Activated T-cell treated with anti-CD3 and anti-CD28 coated beads, Interleukin-2, amount 50 U/mL, for 72 hours (primary cell): ENCODE data around the gene GTF2E1. TPM values are rescaled to one million over a fixed set of nuclear protein-coding genes. Genes with fewer than 3 reads are reported as not detected.
"Not testable (repeated sequence)": the region's sequence is repeated elsewhere in the genome, so short reads cannot be mapped to it uniquely, and the experiment has no call there.

Experiments
- ATAC-seq, 2 donors: fragments of 150-1000 bp; cut with Tn5 transposase; replicated peaks in 1 of 2; 2 replicates each; pipeline ENCODE4 v1.10.0; 2021; ENCODE audit warnings: moderate library complexity in 2 of 2, mild to moderate bottlenecking in 1 of 2
- DNase-seq, 2 donors: peaks; one replicate each; pipeline ENCODE4 v3.0.0; 2021 to 2022; ENCODE audit warnings: mixed read lengths in 1 of 2
- H3K27ac Mint-ChIP-seq: one replicate; pipeline ENCODE4 v1.8.0; 2022; ENCODE audit warnings: mild to moderate bottlenecking, moderate library complexity, mixed read lengths
- H3K27me3 Mint-ChIP-seq: one replicate; pipeline ENCODE4 v1.8.0; 2022; ENCODE audit warnings: low read depth, mixed read lengths
- H3K36me3 Mint-ChIP-seq, 2 donors: one replicate each; pipeline ENCODE4 v1.8.0; 2022; ENCODE audit warnings: mixed read lengths in 2 of 2, mild to moderate bottlenecking in 1 of 2; ENCODE audit not compliant: insufficient read depth in 2 of 2
- H3K4me1 Mint-ChIP-seq: one replicate; pipeline ENCODE4 v1.8.0; 2022; ENCODE audit warnings: low read depth, mixed read lengths
- H3K4me3 Mint-ChIP-seq, 2 donors: one replicate each; pipeline ENCODE4 v1.8.0; 2022; ENCODE audit warnings: mild to moderate bottlenecking in 2 of 2, mixed read lengths in 2 of 2, moderate library complexity in 2 of 2
- H3K9me3 Mint-ChIP-seq, 2 donors: one replicate each; pipeline ENCODE4 v1.8.0; 2022; ENCODE audit warnings: mixed read lengths in 2 of 2
- total RNA-seq, 2 donors: library from RNA; stranded (reverse); gene quantifications; one replicate each; pipeline ENCODE4 v1.2.3, GENCODE V29; 2022

GTF2E1 gene
- total RNA-seq, 2 donors from 2014 or later, result 15.9 to 24.1 TPM

DNA sequence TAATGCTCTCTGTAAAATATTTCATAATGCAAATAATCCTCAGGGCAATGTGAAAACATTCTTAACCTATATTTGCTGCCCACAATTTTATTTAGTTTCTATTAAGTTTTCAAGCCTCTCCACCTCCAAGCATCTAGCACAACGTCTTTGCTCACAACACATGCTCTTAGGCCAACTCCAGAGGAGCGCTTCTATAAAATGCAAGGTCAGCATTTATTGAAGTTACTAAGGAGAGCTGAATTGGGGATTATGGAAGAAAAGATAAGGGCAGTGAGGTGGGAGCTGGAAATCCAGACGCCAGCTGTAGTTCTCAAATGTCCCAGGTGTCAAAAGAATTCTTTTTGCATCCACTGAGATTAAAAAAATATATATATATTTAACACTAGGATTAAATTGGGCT lies 1.2 kb upstream of the GTF2E1 start:
- DNase-seq, result no peak
- H3K4me1 Mint-ChIP-seq, result peaks cover 27% of the 10 kb centered on the region
- H3K36me3 Mint-ChIP-seq, result peaks cover 4 to 5% of the 10 kb centered on the region in 2 donors

GRCh38 chr3:120741837-120742197 lies 727 bp upstream of the GTF2E1 start:
- peak overlapping the region; percentile 82 to 97 for H3K4me3 Mint-ChIP-seq
- no peaks in the 10 kb centered on the region for H3K27me3 Mint-ChIP-seq
- peaks cover 3 to 4% of the 10 kb centered on the region in 2 donors for H3K9me3 Mint-ChIP-seq
- DNase-seq (no peak), ATAC-seq (peak; percentile 6 to 14)
- H3K4me1 Mint-ChIP-seq, result peaks cover 27% of the 10 kb centered on the region
- H3K36me3 Mint-ChIP-seq, result peaks cover 5% of the 10 kb centered on the region in 2 donors
- peak overlapping the region; percentile 87 for H3K27ac Mint-ChIP-seq

More for the DNA sequence above, 1.2 kb upstream of the GTF2E1 start:
- peak overlapping the region; percentile 87 for H3K27ac Mint-ChIP-seq
- H3K9me3 Mint-ChIP-seq, result peaks cover 3 to 5% of the 10 kb centered on the region in 2 donors
- H3K27me3 Mint-ChIP-seq, result no peaks in the 10 kb centered on the region
- ATAC-seq, result no peak
- H3K4me3 Mint-ChIP-seq, result peak overlapping the region; percentile 82 to 97

DNA sequence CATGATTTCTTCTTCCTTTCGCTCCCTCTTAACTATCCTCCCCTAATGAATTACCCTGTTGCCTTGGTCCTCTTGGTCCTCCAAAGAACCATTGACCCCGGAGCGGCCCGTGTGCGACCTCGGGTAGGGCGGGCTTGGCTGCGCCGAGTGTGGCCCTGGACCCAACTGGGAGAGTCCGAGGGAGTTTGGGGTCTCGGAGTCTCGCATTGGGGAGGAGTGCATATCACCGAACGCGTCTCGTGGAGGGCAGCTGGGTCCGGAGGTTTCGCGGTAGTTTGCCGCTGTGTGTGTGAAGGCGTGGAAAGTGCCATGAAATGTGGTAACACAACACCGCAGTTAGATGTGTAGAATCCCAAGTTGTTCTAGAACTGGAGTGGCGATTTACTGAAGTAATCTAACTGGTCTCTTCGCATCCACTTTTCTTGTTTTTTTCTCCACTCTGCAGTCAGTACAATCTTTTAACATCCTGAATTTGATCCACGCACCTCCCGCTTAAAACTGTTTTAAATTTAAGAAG lies 363 bp downstream of the GTF2E1 start:
- Mint-ChIP-seq H3K27ac (peak overlapping the region; percentile 87), H3K36me3 (peaks cover 3 to 4% of the 10 kb centered on the region in 2 donors), H3K4me3 (peak overlapping the region; percentile 82 to 97), H3K4me1 (peaks cover 27% of the 10 kb centered on the region), H3K27me3 (no peaks in the 10 kb centered on the region), H3K9me3 (no peaks in the 10 kb centered on the region)
- DNase-seq (peak in 1 of 2 donors; percentile 23), ATAC-seq (peak; percentile 20 to 22)

DNA sequence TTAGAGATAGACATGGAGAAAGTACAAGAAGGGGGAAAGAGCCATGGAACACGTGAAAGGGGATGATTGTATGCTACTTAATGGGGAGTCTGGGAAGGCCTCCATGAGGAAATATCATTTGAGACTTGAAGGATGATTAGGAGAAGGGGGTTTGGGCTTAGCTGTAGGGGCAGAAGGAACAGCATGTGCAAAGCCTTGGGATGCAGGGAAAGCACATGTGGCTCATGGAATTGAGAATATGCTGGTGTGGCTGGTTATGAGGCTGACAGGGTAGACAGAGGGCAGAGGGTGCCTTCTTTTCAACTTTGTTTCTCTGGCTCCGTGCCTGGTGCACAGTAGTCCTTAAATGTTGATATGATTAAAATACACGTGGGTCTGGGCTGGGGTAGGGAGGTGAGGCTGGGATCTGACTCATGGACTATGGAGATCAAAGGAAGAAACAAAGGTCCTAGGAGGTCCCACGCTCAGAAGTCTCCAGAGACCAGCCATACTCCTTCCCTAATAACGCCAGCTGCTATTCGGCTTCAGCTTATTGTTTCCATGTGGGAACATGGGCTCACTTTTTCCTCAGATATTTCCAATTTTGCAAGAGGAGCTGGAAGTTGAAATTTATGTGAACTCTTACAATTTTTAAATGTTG lies 1.1 kb downstream of the GTF2E1 start:
- Mint-ChIP-seq H3K36me3 (peaks cover 3 to 4% of the 10 kb centered on the region in 2 donors), H3K4me1 (peaks cover 27% of the 10 kb centered on the region), H3K4me3 (peak overlapping the region; percentile 82 to 97), H3K9me3 (no peaks in the 10 kb centered on the region), H3K27me3 (no peaks in the 10 kb centered on the region), H3K27ac (peak overlapping the region; percentile 87)
- DNase-seq, result no peak
- ATAC-seq, result no peak

DNA sequence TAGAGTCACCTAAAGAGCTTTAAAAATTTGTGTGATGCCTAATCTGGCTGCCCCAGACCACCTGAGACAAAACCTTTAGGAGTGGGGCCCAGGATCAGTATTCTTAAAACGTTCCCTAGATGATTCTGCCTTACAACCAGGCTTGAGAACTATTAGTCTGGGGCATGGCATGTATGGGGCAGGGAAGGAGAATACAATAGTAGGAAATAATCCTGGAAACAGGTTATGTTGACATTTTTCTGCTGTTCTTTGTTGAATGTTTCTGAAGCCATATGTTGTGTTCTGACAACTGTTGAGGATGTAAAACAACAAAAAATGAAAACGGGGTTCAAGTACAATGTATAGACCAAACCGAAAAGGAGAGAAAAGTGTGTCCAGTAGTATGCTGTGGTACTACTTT lies 2.9 kb downstream of the GTF2E1 start:
- DNase-seq, result no peak
- peaks cover 27% of the 10 kb centered on the region for H3K4me1 Mint-ChIP-seq
- no peaks in the 10 kb centered on the region for H3K27me3 Mint-ChIP-seq
- peaks cover 5 to 6% of the 10 kb centered on the region in 2 donors for H3K36me3 Mint-ChIP-seq
- H3K9me3 Mint-ChIP-seq, result no peaks in the 10 kb centered on the region
- ATAC-seq, result no peak
- H3K4me3 Mint-ChIP-seq, result no peak overlapping the region
- H3K27ac Mint-ChIP-seq, result no peak overlapping the region

DNA sequence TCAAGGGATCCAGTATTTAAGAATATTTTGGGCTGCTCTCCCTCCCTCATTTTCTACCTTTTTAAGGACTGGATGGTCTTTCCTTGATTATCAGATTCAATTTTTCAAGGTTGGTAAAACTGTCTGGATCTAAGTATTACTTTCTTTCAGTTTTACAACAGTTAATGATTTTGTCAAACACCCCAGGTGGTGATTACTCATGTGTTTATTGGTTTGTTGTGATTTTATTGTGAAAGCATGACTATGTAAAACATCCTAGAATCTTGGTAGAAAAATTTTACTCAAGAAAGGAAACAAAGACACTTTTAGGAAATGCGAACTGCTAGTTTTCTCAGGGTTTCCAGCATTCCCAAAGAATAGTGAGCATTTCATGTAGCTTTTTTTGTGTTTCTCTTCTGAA lies 7.3 kb downstream of the GTF2E1 start:
- Mint-ChIP-seq H3K36me3 (peaks cover 8 to 14% of the 10 kb centered on the region in 2 donors), H3K27ac (no peak overlapping the region), H3K9me3 (no peaks in the 10 kb centered on the region), H3K27me3 (no peaks in the 10 kb centered on the region), H3K4me3 (no peak overlapping the region), H3K4me1 (peaks cover 13% of the 10 kb centered on the region)
- DNase-seq (no peak), ATAC-seq (no peak)

GRCh38 chr3:120752230-120752629 lies 9.7 kb downstream of the GTF2E1 start:
- peaks cover 11 to 24% of the 10 kb centered on the region in 2 donors for H3K36me3 Mint-ChIP-seq
- H3K9me3 Mint-ChIP-seq, result peaks cover 0 to 2% of the 10 kb centered on the region in 2 donors
- DNase-seq (no peak), ATAC-seq (no peak)
- H3K27me3 Mint-ChIP-seq, result no peaks in the 10 kb centered on the region
- peaks cover 13% of the 10 kb centered on the region for H3K4me1 Mint-ChIP-seq
- no peak overlapping the region for H3K4me3 Mint-ChIP-seq
- no peak overlapping the region for H3K27ac Mint-ChIP-seq

DNA sequence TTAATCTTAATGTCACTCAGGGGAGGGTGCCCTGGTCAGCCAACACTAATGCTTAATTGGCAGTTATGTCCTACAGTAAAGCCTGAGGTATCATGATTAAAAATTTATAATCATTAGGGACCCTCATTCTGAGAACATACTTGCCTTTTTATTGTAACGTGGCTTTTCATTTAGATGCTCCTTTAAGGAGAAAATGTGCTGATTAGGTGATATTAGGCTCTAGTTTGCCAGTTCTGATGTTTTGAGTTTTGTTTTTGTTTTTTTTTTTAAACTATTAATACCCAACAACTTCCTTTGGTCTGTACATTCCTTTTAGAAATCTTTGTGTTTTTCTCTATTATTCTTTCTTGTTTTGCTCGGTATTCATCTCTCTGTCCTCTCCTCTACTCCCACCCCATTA lies 10.3 kb downstream of the GTF2E1 start:
- ATAC-seq (no peak), DNase-seq (no peak)
- peaks cover 13% of the 10 kb centered on the region for H3K4me1 Mint-ChIP-seq
- H3K27me3 Mint-ChIP-seq, result no peaks in the 10 kb centered on the region
- no peak overlapping the region for H3K4me3 Mint-ChIP-seq
- no peak overlapping the region for H3K27ac Mint-ChIP-seq
- peaks cover 0 to 2% of the 10 kb centered on the region in 2 donors for H3K9me3 Mint-ChIP-seq
- H3K36me3 Mint-ChIP-seq, result peaks cover 11 to 21% of the 10 kb centered on the region in 2 donors

DNA sequence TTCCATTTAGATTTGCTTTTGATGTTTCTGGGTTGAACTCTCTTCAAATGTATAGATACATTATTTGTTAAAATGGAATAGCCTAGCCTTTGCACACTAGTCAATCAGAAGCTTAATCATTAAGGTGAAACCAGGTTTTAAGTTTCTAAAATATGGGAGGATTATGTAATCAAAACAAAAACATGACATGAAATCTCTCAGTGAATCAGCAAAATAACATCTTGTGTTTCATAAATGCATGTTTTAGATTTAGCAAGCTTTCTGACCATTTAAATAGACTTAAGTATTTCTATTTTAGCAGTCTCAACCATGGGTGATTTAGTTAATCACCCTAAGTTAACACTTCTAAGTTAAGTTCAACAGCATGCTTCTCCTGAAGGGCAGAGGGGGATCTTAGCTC lies 11.3 kb downstream of the GTF2E1 start:
- no peaks in the 10 kb centered on the region for H3K27me3 Mint-ChIP-seq
- H3K9me3 Mint-ChIP-seq, result peaks cover 0 to 2% of the 10 kb centered on the region in 2 donors
- H3K27ac Mint-ChIP-seq, result no peak overlapping the region
- H3K4me1 Mint-ChIP-seq, result peaks cover 13% of the 10 kb centered on the region
- DNase-seq, result no peak
- no peak overlapping the region for H3K4me3 Mint-ChIP-seq
- ATAC-seq, result no peak
- H3K36me3 Mint-ChIP-seq, result peaks cover 14 to 23% of the 10 kb centered on the region in 2 donors

DNA sequence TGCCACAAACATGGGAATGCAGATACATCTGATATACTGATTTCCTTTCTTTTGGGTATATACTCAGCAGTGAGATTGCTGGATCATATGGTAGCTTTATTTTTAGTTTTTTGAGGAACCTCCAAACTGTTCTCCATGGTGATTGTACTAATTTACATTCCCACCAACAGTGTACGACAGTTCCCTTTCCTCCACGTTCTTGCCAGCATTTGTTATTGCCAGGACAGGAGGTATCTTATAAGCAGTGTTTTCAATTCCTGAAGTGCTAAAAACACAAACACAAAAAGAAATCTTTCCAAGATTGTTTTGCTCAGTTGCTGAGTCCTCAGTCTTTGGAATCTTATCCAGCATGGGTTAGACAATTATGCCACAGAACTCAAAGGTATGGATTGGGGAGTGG lies 13.5 kb downstream of the GTF2E1 start:
- Mint-ChIP-seq H3K4me1 (peaks cover 16% of the 10 kb centered on the region), H3K9me3 (peaks cover 0 to 2% of the 10 kb centered on the region in 2 donors), H3K36me3 (peaks cover 12 to 19% of the 10 kb centered on the region in 2 donors), H3K27ac (no peak overlapping the region), H3K4me3 (no peak overlapping the region), H3K27me3 (no peaks in the 10 kb centered on the region)
- ATAC-seq (no peak), DNase-seq (no peak)

GRCh38 chr3:120758551-120758950 lies 16.0 kb downstream of the GTF2E1 start:
- ATAC-seq, H3K4me3 Mint-ChIP-seq, H3K9me3 Mint-ChIP-seq, H3K27me3 Mint-ChIP-seq, H3K27ac Mint-ChIP-seq, DNase-seq: not testable (repeated sequence)
- peaks cover 8 to 14% of the 10 kb centered on the region in 2 donors for H3K36me3 Mint-ChIP-seq
- peaks cover 34% of the 10 kb centered on the region for H3K4me1 Mint-ChIP-seq

DNA sequence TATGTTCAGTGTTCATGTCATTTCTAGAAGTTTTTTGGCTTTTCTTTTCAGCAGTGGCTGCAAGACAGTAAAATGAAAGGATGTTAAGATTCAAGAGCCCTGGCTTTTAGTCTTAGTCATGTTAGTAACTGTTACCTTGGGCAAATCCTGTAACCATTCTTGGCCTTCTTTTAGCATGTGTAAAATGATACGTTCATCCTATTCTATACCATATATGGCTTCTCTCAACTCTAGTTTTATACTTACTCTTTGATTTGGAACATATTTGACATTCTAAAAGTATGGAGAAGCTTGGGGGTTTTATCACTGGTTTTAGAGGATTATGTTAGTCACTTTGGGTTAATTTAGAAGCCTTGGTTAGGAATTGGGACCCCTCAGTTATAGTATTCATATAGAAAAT lies 20.1 kb downstream of the GTF2E1 start:
- ATAC-seq (no peak), DNase-seq (no peak)
- Mint-ChIP-seq H3K9me3 (no peaks in the 10 kb centered on the region), H3K4me3 (no peak overlapping the region), H3K27ac (no peak overlapping the region), H3K27me3 (no peaks in the 10 kb centered on the region), H3K36me3 (peaks cover 3 to 4% of the 10 kb centered on the region in 2 donors), H3K4me1 (peaks cover 48% of the 10 kb centered on the region)

DNA sequence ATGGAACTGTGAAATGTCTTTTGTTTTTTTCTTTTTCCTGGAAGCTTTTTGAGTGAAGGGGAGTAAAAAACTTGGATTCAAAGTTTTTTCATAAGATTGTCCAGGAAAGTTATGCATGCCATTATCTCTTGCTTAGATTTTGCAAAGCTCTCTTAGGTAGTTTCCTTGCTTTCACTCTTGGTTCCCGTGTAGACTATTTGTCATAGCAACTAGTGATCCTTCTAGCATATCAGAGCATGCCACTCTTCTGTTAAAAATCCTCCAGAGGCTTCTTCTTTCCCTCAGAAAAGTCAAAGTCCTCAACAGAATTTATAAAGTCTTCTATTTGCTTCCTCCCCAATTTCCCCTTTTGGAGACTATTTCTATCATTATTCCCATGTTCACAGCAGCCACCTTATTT lies 21.1 kb downstream of the GTF2E1 start:
- H3K27ac Mint-ChIP-seq, result no peak overlapping the region
- DNase-seq, result no peak
- H3K4me1 Mint-ChIP-seq, result peaks cover 48% of the 10 kb centered on the region
- peaks cover under 1 to 1% of the 10 kb centered on the region in 2 donors for H3K36me3 Mint-ChIP-seq
- H3K27me3 Mint-ChIP-seq, result no peaks in the 10 kb centered on the region
- H3K9me3 Mint-ChIP-seq, result no peaks in the 10 kb centered on the region
- no peak overlapping the region for H3K4me3 Mint-ChIP-seq
- ATAC-seq, result no peak

- no peak for ATAC-seq
- H3K27me3 Mint-ChIP-seq, result no peaks in the 10 kb centered on the region
- H3K4me1 Mint-ChIP-seq, result peaks cover 48% of the 10 kb centered on the region
- H3K36me3 Mint-ChIP-seq, result no peaks in the 10 kb centered on the region
- H3K27ac Mint-ChIP-seq, result peak overlapping the region; percentile 36
- no peak for DNase-seq
- H3K9me3 Mint-ChIP-seq, result no peaks in the 10 kb centered on the region
- no peak overlapping the region for H3K4me3 Mint-ChIP-seq
Measured at GRCh38 chr3:120764206-120764605, 21.7 kb downstream of the GTF2E1 start.
